IMR-90 (cell line): ENCODE data around the gene ZNF296. TPM values are rescaled to one million over a fixed set of nuclear protein-coding genes. Genes with fewer than 3 reads are reported as not detected.

Experiments used
- ATAC-seq: fragments of 200-7000 bp; cut with Tn5 transposase; 2 replicates; pipeline ENCODE4 v1.9.1; 2020; ENCODE audit warnings: low read depth, mild to moderate bottlenecking, moderate library complexity
- BruUV-seq: library from RNA; stranded (reverse); fragments of 400-500 nt; replicated peaks from 2 replicates; lab custom pipeline; 2021; lab: Mats Ljungman, UMichigan
- CTCF ChIA-PET: fragments of 300-600 bp; formaldehyde crosslinking; extraction: SDS; loops from one replicate; lab custom pipeline; 2021; ENCODE audit warnings: antibody characterized with exemption; lab: Yijun Ruan, JAX
- POLR2A ChIA-PET: fragments of 300-600 bp; sonication (Branson Sonifier 250); formaldehyde crosslinking; loops from one replicate; lab custom pipeline; 2022; ENCODE audit warnings: antibody characterized with exemption; ENCODE audit not compliant: unreplicated experiment; lab: Charles Lee
- DNase-seq: peaks from one replicate; pipeline ENCODE4 v3.0.0; 2013
- H2AFZ ChIP-seq: replicated peaks from 2 replicates; pipeline ENCODE3; 2013; ENCODE audit warnings: low read length, mild to moderate bottlenecking; ENCODE audit not compliant: poor library complexity
- H2AK5ac ChIP-seq: 2 replicates; pipeline ENCODE4 v1.6.1; 2013; ENCODE audit warnings: low read depth, low read length, inconsistent platforms
- H2AK9ac ChIP-seq: replicated peaks from 2 replicates; pipeline ENCODE3; 2013; ENCODE audit warnings: mild to moderate bottlenecking, low read depth, low read length, moderate library complexity; ENCODE audit not compliant: poor library complexity
- H2BK120ac ChIP-seq: 2 replicates; pipeline ENCODE4 v1.6.1; 2013; ENCODE audit warnings: low read depth, low read length, inconsistent platforms
- H2BK15ac ChIP-seq: 3 replicates; pipeline ENCODE4 v1.6.1; 2013; ENCODE audit warnings: low read depth, low read length, inconsistent platforms
- H2BK20ac ChIP-seq: 2 replicates; pipeline ENCODE4 v1.6.1; 2013; ENCODE audit warnings: low read depth, mild to moderate bottlenecking, inconsistent platforms, low read length, moderate library complexity
- H2BK5ac ChIP-seq: 2 replicates; pipeline ENCODE4 v1.6.1; 2013; ENCODE audit warnings: mild to moderate bottlenecking, low read depth, low read length, inconsistent platforms; ENCODE audit not compliant: poor library complexity, severe bottlenecking
- H3K14ac ChIP-seq: replicated peaks from 2 replicates; pipeline ENCODE4 v1.6.1; 2013; ENCODE audit warnings: low read depth, low read length, inconsistent platforms
- H3K18ac ChIP-seq: 2 replicates; pipeline ENCODE4 v1.6.1; 2013; ENCODE audit warnings: low read depth, low read length, control low read depth
- H3K23ac ChIP-seq: 2 replicates; pipeline ENCODE4 v1.6.1; 2013; ENCODE audit warnings: low read depth, low read length, inconsistent platforms
- H3K27ac ChIP-seq: 2 replicates; pipeline ENCODE4 v1.5.1; 2013; ENCODE audit warnings: mild to moderate bottlenecking, control low read depth, low read length; ENCODE audit not compliant: insufficient read depth
- H3K27me3 ChIP-seq: 2 replicates; pipeline ENCODE4 v1.6.1; 2013; ENCODE audit warnings: low read length; ENCODE audit not compliant: control insufficient read depth, insufficient read depth
- H3K36me3 ChIP-seq: 2 replicates; pipeline ENCODE4 v1.6.1; 2013; ENCODE audit warnings: low read length, mixed read lengths; ENCODE audit not compliant: control insufficient read depth, insufficient read depth
- H3K4ac ChIP-seq: 2 replicates; pipeline ENCODE4 v1.6.1; 2013; ENCODE audit warnings: low read depth, low read length, inconsistent platforms
- H3K4me1 ChIP-seq: 2 replicates; pipeline ENCODE4 v1.6.1; 2013; ENCODE audit warnings: low read length, mixed read lengths; ENCODE audit not compliant: control insufficient read depth, insufficient read depth
- H3K4me2 ChIP-seq: 2 replicates; pipeline ENCODE4 v1.6.1; 2013; ENCODE audit warnings: low read depth, mild to moderate bottlenecking, control low read depth, low read length, moderate library complexity
- H3K4me3 ChIP-seq: 2 replicates; pipeline ENCODE4 v1.5.1; 2013; ENCODE audit warnings: low read depth, mild to moderate bottlenecking, control low read depth, low read length, moderate library complexity; ENCODE audit not compliant: insufficient read depth
- H3K56ac ChIP-seq: 2 replicates; pipeline ENCODE4 v1.6.1; 2013; ENCODE audit warnings: low read length, inconsistent platforms; ENCODE audit not compliant: insufficient read depth; ENCODE audit errors: extremely low read depth
- H3K79me1 ChIP-seq, 2 experiments: 2 replicates each; pipeline ENCODE4 v1.6.1; 2013; ENCODE audit warnings: low read length in 2 of 2, inconsistent platforms in 1 of 2, low read depth in 1 of 2
- H3K9ac ChIP-seq: 2 replicates; pipeline ENCODE4 v1.6.1; 2013; ENCODE audit warnings: low read depth, low read length, control low read depth
- H3K9me1 ChIP-seq: 2 replicates; pipeline ENCODE4 v1.6.1; 2013; ENCODE audit warnings: low read length, inconsistent platforms; ENCODE audit not compliant: insufficient read depth
- H3K9me3 ChIP-seq: 2 replicates; pipeline ENCODE4 v1.6.1; 2013; ENCODE audit warnings: low read length; ENCODE audit not compliant: control insufficient read depth, insufficient read depth
- H4K20me1 ChIP-seq: 2 replicates; pipeline ENCODE4 v1.6.1; 2013; ENCODE audit warnings: low read length, inconsistent platforms; ENCODE audit not compliant: insufficient read depth
- H4K5ac ChIP-seq: 2 replicates; pipeline ENCODE4 v1.6.1; 2013; ENCODE audit warnings: mild to moderate bottlenecking, low read depth, low read length, control low read depth
- H4K8ac ChIP-seq, 2 experiments: 2 replicates each; pipeline ENCODE4 v1.6.1; 2013; ENCODE audit warnings: low read depth in 2 of 2, low read length in 2 of 2, control low read depth in 1 of 2, inconsistent platforms in 1 of 2
- H4K91ac ChIP-seq: 2 replicates; pipeline ENCODE4 v1.6.1; 2013; ENCODE audit warnings: low read depth, low read length, inconsistent platforms; ENCODE audit not compliant: insufficient read depth
- CEBPB ChIP-seq: IDR thresholded peaks from 2 replicates; pipeline ENCODE4 v1.6.1; 2012; ENCODE audit warnings: low read depth, low read length, improper control_type of control experiment
- CHD1 ChIP-seq: IDR thresholded peaks from 2 replicates; pipeline ENCODE4 v1.6.1; 2012; ENCODE audit warnings: low read depth, low read length, improper control_type of control experiment
- CTCF ChIP-seq: conservative IDR thresholded peaks from 2 replicates; pipeline ENCODE4 v1.5.1; 2012; ENCODE audit warnings: mild to moderate bottlenecking, low read depth, low read length, improper control_type of control experiment
- ELK1 ChIP-seq: fragments of 150-350 bp; IDR thresholded peaks from 2 replicates; pipeline ENCODE4 v1.6.1; 2016; ENCODE audit warnings: low read depth, mild to moderate bottlenecking, low read length, moderate library complexity, borderline replicate concordance
- MAFK ChIP-seq: IDR thresholded peaks from 2 replicates; pipeline ENCODE4 v1.6.1; 2012; ENCODE audit warnings: low read depth, low read length, improper control_type of control experiment
- MXI1 ChIP-seq: IDR thresholded peaks from 2 replicates; pipeline ENCODE4 v1.6.1; 2012; ENCODE audit warnings: low read depth, mild to moderate bottlenecking, low read length, moderate library complexity, borderline replicate concordance
- NFE2L2 ChIP-seq: fragments of 150-350 bp; IDR thresholded peaks from 2 replicates; pipeline ENCODE4 v1.6.1; 2016; ENCODE audit warnings: low read depth, mild to moderate bottlenecking, low read length
- RCOR1 ChIP-seq: IDR thresholded peaks from 2 replicates; pipeline ENCODE4 v1.6.1; 2012; ENCODE audit warnings: mild to moderate bottlenecking, low read length, improper control_type of control experiment; ENCODE audit not compliant: insufficient replicate concordance
- RFX5 ChIP-seq: IDR thresholded peaks from 2 replicates; pipeline ENCODE4 v1.8.0; 2012; ENCODE audit warnings: low read depth, mild to moderate bottlenecking, low read length, moderate library complexity
- SMC3 ChIP-seq: fragments of 150-350 bp; IDR thresholded peaks from 2 replicates; pipeline ENCODE4 v1.6.1; 2016; ENCODE audit warnings: low read depth, mild to moderate bottlenecking, antibody characterized with exemption, low read length, moderate library complexity
- USF2 ChIP-seq: fragments of 150-350 bp; IDR thresholded peaks from 2 replicates; pipeline ENCODE4 v1.6.1; 2017; ENCODE audit warnings: mild to moderate bottlenecking, antibody characterized with exemption, low read length, low read depth
- WGBS, 2 experiments: methylation state at CpG; one replicate each; pipeline versions ENCODE4 v1.1.5 to v1.1.7; 2013; ENCODE audit warnings: missing lambda C conversion rate in 2 of 2; ENCODE audit not compliant: insufficient read length in 1 of 2; ENCODE audit errors: extremely low coverage in 2 of 2; 5-methylcytosine and 5-hydroxymethylcytosine counted together
- dilution Hi-C: fragments of 300-500 bp; cut with HindIII; formaldehyde crosslinking; loops from one replicate; pipeline ENCODE4 v1.14.3; 2018; ENCODE audit warnings: low sequenced_read_pairs; ENCODE audit not compliant: unreplicated experiment
- in situ Hi-C: fragments of 300-500 bp; cut with MboI; formaldehyde crosslinking; loops from 3 replicates; pipeline ENCODE4 v1.14.3; 2019; ENCODE audit warnings: low sequenced_read_pairs, inconsistent platforms, mixed read lengths
- intact Hi-C: fragments of 100-400 bp; cut with micrococcal nuclease; formaldehyde crosslinking; loops from 2 replicates; pipeline ENCODE4 v1.10.0; 2022
- polyA plus RNA-seq, 3 experiments: library from polyadenylated mRNA; depleted of rRNA; stranded (reverse); fragments of >200 nt; gene quantifications; 2 replicates each; pipeline ENCODE4 v1.2.3, GENCODE V29; 2012; ENCODE audit warnings: low replicate concordance in 1 of 3
- total RNA-seq: library from RNA; depleted of rRNA; stranded (reverse); fragments of >200 nt; gene quantifications from 2 replicates; pipeline ENCODE4 v1.2.3, GENCODE V29; 2012

The ZNF296 gene
- total and polyA plus RNA-seq, 2 of the 4 experiments (the other 2 are of a cell fraction), result 0.10 TPM; not detected in 1

GRCh38 chr19:45118106-45118505 lies 41.8 kb upstream of the ZNF296 start:
- H3K4me2 ChIP-seq, result no peak overlapping the region
- no peak overlapping the region for H3K14ac ChIP-seq
- no peaks in the 10 kb centered on the region; the same call in 1 of the 2 replicates for H3K4me1 ChIP-seq
- H3K9ac ChIP-seq, result no peak overlapping the region
- H4K91ac ChIP-seq, result no peak overlapping the region
- DNase-seq (no peak), ATAC-seq (no peak)
- TF ChIP-seq MAFK (no peak), RFX5 (no peak), SMC3 (no peak), CTCF (no peak), USF2 (no peak), MXI1 (no peak), ELK1 (no peak), CEBPB (no peak), NFE2L2 (no peak), CHD1 (no peak), RCOR1 (no peak)
- H2AFZ ChIP-seq, result peak overlapping the region; percentile 43
- no peak overlapping the region for H4K8ac ChIP-seq
- H3K23ac ChIP-seq, result no peak overlapping the region
- H3K4ac ChIP-seq, result no peak overlapping the region
- H3K79me1 ChIP-seq, result peaks cover 39 to 92% of the 10 kb centered on the region in 2 experiments
- H3K18ac ChIP-seq, result no peak overlapping the region
- H3K27ac ChIP-seq, result no peak overlapping the region
- intact Hi-C loops, result no loop called here
- H3K27me3 ChIP-seq, result no peaks in the 10 kb centered on the region
- no peaks in the 10 kb centered on the region for H3K9me3 ChIP-seq
- no peak overlapping the region for H3K56ac ChIP-seq
- POLR2A ChIA-PET, result no interaction called here
- H2BK15ac ChIP-seq, result no peak overlapping the region
- H2AK5ac ChIP-seq, result no peak overlapping the region
- BruUV-seq, result no TSS peak
- dilution Hi-C loops, result no loop called here
- H3K4me3 ChIP-seq, result no peak overlapping the region
- no peak overlapping the region for H2BK5ac ChIP-seq
- peaks cover 3% of the 10 kb centered on the region; the same call in 1 of the 2 replicates for H3K36me3 ChIP-seq
- H2AK9ac ChIP-seq, result no peak overlapping the region
- H3K9me1 ChIP-seq, result peaks cover 28% of the 10 kb centered on the region
- WGBS, 2 experiments, result 86% methylated on average over 1 of the region's 5 CpGs; no CpG with 5 or more reads in 1 of the 2 experiments
- in situ Hi-C loops, result no loop called here
- no peak overlapping the region for H4K5ac ChIP-seq
- no peak overlapping the region for H2BK20ac ChIP-seq
- H4K20me1 ChIP-seq, result peaks cover 88% of the 10 kb centered on the region
- no peak overlapping the region for H2BK120ac ChIP-seq
- CTCF ChIA-PET, result no interaction called here
